Left lobe of liver (tissue), 2 donors: ENCODE measurements around the gene KHSRP. TPM values are rescaled to one million over a fixed set of nuclear protein-coding genes. Genes with fewer than 3 reads are reported as not detected.
"Not testable (repeated sequence)": the region's sequence is repeated elsewhere in the genome, so short reads cannot be mapped to it uniquely, and the experiment has no call there.

Source experiments
- ATAC-seq: fragments of 200-7000 bp; cut with Tn5 transposase; one replicate; pipeline ENCODE4 v1.9.1; 2020; ENCODE audit warnings: mild to moderate bottlenecking, moderate library complexity
- DNase-seq: peaks from one replicate; pipeline ENCODE4 v3.0.0-alpha.2; 2020; ENCODE audit warnings: low spot score
- total RNA-seq: library from RNA; stranded (reverse); gene quantifications from one replicate; pipeline ENCODE4 v1.2.1, GENCODE V29; 2021
- donor health status: DM: no; HTN: no; CAD: no; lungs with moderate emphysema.
- donor health status: DM: no; HTN: yes; CAD: no.

Gene KHSRP
- total RNA-seq, 1 donor from 2014 or later, result 75.1 TPM

- no peak for DNase-seq
- no peak for ATAC-seq
These were observed 28.3 kb upstream of the KHSRP start for GRCh38 chr19:6452899-6453298.

- DNase-seq, result no peak
- no peak for ATAC-seq
These were observed 27.6 kb upstream of the KHSRP start for GRCh38 chr19:6452223-6452614.

- no peak for DNase-seq
- no peak for ATAC-seq
These were observed 27.1 kb upstream of the KHSRP start for GRCh38 chr19:6451583-6452222.

- ATAC-seq (no peak), DNase-seq (no peak)
These were observed 25.6 kb upstream of the KHSRP start for GRCh38 chr19:6450166-6450565.

GRCh38 chr19:6448045-6448444 is 23.4 kb upstream of the KHSRP start:
- DNase-seq, result no peak
- no peak for ATAC-seq

GRCh38 chr19:6446452-6446851 is 21.8 kb upstream of the KHSRP start:
- no peak for ATAC-seq
- no peak for DNase-seq

- DNase-seq (no peak), ATAC-seq (no peak)
These were observed 19.4 kb upstream of the KHSRP start for GRCh38 chr19:6443986-6444385.

- ATAC-seq, result no peak
These were observed 17.6 kb upstream of the KHSRP start for GRCh38 chr19:6442087-6442688.

GRCh38 chr19:6440905-6441304 is 16.3 kb upstream of the KHSRP start:
- DNase-seq (no peak), ATAC-seq (no peak)

More at GRCh38 chr19:6442087-6442688, 17.6 kb upstream of the KHSRP start:
- DNase-seq, result no peak

- ATAC-seq, result no peak
- no peak for DNase-seq
These were observed 15.1 kb upstream of the KHSRP start for GRCh38 chr19:6439743-6440142.

GRCh38 chr19:6433663-6434062 is 9.1 kb upstream of the KHSRP start, which contains the start of gene SLC25A41:
Gene SLC25A41 (minus strand): TSS chr19:6433763. CDS start chr19:6433693, 70 bp downstream.
- DNase-seq, result no peak

GRCh38 chr19:6433165-6433564 is 8.6 kb upstream of the KHSRP start:
- no peak for ATAC-seq
- no peak for DNase-seq

More at GRCh38 chr19:6433663-6434062, 9.1 kb upstream of the KHSRP start, which contains the start of gene SLC25A41:
- no peak for ATAC-seq

GRCh38 chr19:6431891-6432290 is 7.3 kb upstream of the KHSRP start:
- ATAC-seq, result no peak
- no peak for DNase-seq

- DNase-seq (no peak), ATAC-seq (no peak)
These were observed 5.0 kb upstream of the KHSRP start for GRCh38 chr19:6429419-6430221.

GRCh38 chr19:6428692-6429418 is 4.2 kb upstream of the KHSRP start:
- not testable (repeated sequence) for ATAC-seq

GRCh38 chr19:6427131-6427530 is 2.5 kb upstream of the KHSRP start:
- no peak for ATAC-seq
- DNase-seq, result no peak

More at GRCh38 chr19:6428692-6429418, 4.2 kb upstream of the KHSRP start:
- DNase-seq, result not testable (repeated sequence)

- peak; percentile 49 for DNase-seq
- no peak for ATAC-seq
These were observed 1.4 kb upstream of the KHSRP start for GRCh38 chr19:6425732-6426620.

- ATAC-seq (peak; percentile 87), DNase-seq (peak; percentile 100)
These were observed 524 bp upstream of the KHSRP start for GRCh38 chr19:6424939-6425731.

- DNase-seq (peak; percentile 52), ATAC-seq (no peak)
These were observed 964 bp downstream of the KHSRP start for GRCh38 chr19:6423499-6424194.
